A673 (cell line): Measurements from ENCODE around the gene DOCK4. TPM values are rescaled to one million over a fixed set of nuclear protein-coding genes. Genes with fewer than 3 reads are reported as not detected.

ENCODE experiments used
- BruUV-seq: library from RNA; stranded (reverse); fragments of 400-500 nt; replicated peaks from 2 replicates; lab custom pipeline; 2021; lab: Mats Ljungman, UMichigan
- CTCF ChIA-PET: fragments of 300-600 bp; sonication (Branson Sonifier 250); formaldehyde crosslinking; loops from one replicate; lab custom pipeline; 2022; ENCODE audit warnings: antibody characterized with exemption; lab: Charles Lee
- POLR2A ChIA-PET: fragments of 300-600 bp; sonication (Branson Sonifier 250); formaldehyde crosslinking; loops from one replicate; lab custom pipeline; 2022; ENCODE audit warnings: antibody characterized with exemption; ENCODE audit not compliant: low non-redundant PET; lab: Charles Lee
- DNase-seq: peaks from one replicate; pipeline ENCODE4 v3.0.0-alpha.2; 2015; ENCODE audit warnings: low spot score
- H3K27ac ChIP-seq: fragments of 200-600 bp; sonication (generic); 2 replicates; pipeline ENCODE4 v1.5.1; 2016; ENCODE audit warnings: mixed run types, low read depth, mild to moderate bottlenecking, mixed read lengths, antibody characterized with exemption, low read length; ENCODE audit not compliant: poor library complexity, severe bottlenecking
- H3K27me3 ChIP-seq: fragments of 200-600 bp; sonication (generic); replicated peaks from 2 replicates; pipeline ENCODE4 v1.6.1; 2017; ENCODE audit warnings: mixed run types, low read depth, mild to moderate bottlenecking, mixed read lengths, antibody characterized with exemption, low read length; ENCODE audit not compliant: insufficient read depth, poor library complexity
- H3K36me3 ChIP-seq: fragments of 200-600 bp; sonication (generic); 2 replicates; pipeline ENCODE4 v1.6.1; 2016; ENCODE audit warnings: mixed run types, mild to moderate bottlenecking, mixed read lengths, antibody characterized with exemption, low read length; ENCODE audit not compliant: insufficient read depth, poor library complexity, severe bottlenecking
- H3K4me1 ChIP-seq: fragments of 200-600 bp; sonication (generic); 2 replicates; pipeline ENCODE4 v1.6.1; 2017; ENCODE audit warnings: mixed run types, mild to moderate bottlenecking, mixed read lengths, antibody characterized with exemption, low read length; ENCODE audit not compliant: insufficient read depth, poor library complexity, severe bottlenecking
- H3K4me3 ChIP-seq: fragments of 200-600 bp; sonication (generic); 2 replicates; pipeline ENCODE4 v1.5.1; 2016; ENCODE audit warnings: low read depth, mixed run types, mild to moderate bottlenecking, mixed read lengths, low read length; ENCODE audit not compliant: poor library complexity, severe bottlenecking
- H3K9me3 ChIP-seq: fragments of 200-600 bp; sonication (generic); 2 replicates; pipeline ENCODE4 v1.6.1; 2016; ENCODE audit warnings: mixed run types, low read depth, mild to moderate bottlenecking, mixed read lengths, antibody characterized with exemption, low read length; ENCODE audit not compliant: poor library complexity, severe bottlenecking
- EZH2 ChIP-seq: fragments of 200-600 bp; sonication (generic); IDR thresholded peaks from 2 replicates; pipeline ENCODE4 v1.6.1; 2017; ENCODE audit warnings: borderline replicate concordance, low read depth, mild to moderate bottlenecking, mixed read lengths, antibody characterized with exemption, low read length; ENCODE audit not compliant: poor library complexity, severe bottlenecking
- intact Hi-C: fragments of 100-400 bp; cut with micrococcal nuclease; formaldehyde crosslinking; loops from one replicate; pipeline ENCODE4 v1.10.0; 2022; ENCODE audit not compliant: unreplicated experiment
- total RNA-seq: library from RNA; stranded (reverse); gene quantifications from 2 replicates; pipeline ENCODE4 v1.2.3, GENCODE V29; 2021
- TF ChIP-seq, protein P1 (sequence below): fragments of 300-800, 200-600 bp; sonication (generic); conservative IDR thresholded peaks from 2 replicates; pipeline ENCODE4 v1.5.1; 2017; ENCODE audit warnings: low read depth, mild to moderate bottlenecking, antibody characterized with exemption, low read length, moderate library complexity, mixed read lengths

DOCK4 gene
- total RNA-seq, 1 experiment from 2014 or later, result 28.5 TPM

DNA sequence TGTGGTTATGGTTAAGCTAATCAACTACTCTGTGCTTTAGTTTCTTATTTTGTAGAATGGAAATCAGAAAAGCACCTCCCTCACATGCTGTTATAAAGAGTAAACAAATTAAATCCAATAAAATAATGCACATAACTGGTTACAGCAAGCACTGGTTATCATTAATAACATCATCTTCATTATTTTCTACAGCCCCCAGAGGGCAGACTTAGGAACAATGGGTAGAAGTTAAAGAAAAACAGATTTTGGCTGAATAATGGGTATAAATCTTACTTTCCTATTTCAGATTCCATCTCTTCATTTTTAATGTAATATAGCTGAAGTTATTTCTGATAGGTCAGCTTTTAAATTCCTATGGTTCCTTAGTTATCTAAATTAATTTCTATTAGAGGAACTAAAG lies 126.5 kb downstream of the DOCK4 start:
- CTCF ChIA-PET, result no interaction called here
- Histone ChIP-seq H3K4me3 (no peak overlapping the region), H3K36me3 (no peaks in the 10 kb centered on the region), H3K4me1 (peaks cover 59% of the 10 kb centered on the region), H3K27me3 (no peaks in the 10 kb centered on the region), H3K9me3 (no peaks in the 10 kb centered on the region), H3K27ac (no peak overlapping the region)
- BruUV-seq, result no TSS peak
- intact Hi-C loops, result loop anchor here (5.0 kb wide), 2 partner anchors 92 to 128 kb away; partner anchors contain the start of genes DOCK4 and ZNF277
- POLR2A ChIA-PET, result interaction anchor here (0.5 kb wide), 1 partner anchor 56 kb away, joined by 6 read pairs; no protein-coding TSS in a partner anchor
- DNase-seq, result no peak
- no peak for TF ChIP-seq EZH2
- TF ChIP-seq, protein P1, sequence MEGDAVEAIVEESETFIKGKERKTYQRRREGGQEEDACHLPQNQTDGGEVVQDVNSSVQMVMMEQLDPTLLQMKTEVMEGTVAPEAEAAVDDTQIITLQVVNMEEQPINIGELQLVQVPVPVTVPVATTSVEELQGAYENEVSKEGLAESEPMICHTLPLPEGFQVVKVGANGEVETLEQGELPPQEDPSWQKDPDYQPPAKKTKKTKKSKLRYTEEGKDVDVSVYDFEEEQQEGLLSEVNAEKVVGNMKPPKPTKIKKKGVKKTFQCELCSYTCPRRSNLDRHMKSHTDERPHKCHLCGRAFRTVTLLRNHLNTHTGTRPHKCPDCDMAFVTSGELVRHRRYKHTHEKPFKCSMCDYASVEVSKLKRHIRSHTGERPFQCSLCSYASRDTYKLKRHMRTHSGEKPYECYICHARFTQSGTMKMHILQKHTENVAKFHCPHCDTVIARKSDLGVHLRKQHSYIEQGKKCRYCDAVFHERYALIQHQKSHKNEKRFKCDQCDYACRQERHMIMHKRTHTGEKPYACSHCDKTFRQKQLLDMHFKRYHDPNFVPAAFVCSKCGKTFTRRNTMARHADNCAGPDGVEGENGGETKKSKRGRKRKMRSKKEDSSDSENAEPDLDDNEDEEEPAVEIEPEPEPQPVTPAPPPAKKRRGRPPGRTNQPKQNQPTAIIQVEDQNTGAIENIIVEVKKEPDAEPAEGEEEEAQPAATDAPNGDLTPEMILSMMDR, result peak; percentile 35; the same call in 1 of the 2 replicates

DNA sequence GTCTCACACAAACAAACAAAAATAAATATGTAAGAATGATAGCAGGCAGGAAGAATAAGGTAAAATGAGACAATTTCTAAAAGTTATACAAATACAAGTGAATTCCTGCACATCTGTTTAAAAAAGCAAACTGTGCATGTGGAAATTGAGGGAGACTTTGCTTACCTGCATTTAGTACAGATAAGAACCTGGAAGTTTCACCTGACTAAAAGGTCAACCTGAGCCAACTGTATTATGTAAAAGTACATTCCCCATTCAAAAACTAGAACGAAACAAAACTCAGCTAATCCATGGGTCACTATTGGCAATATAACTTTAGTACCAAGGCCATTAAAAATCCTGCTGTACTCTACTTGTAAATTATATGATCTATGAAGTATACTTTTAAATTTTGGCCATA lies 127.1 kb downstream of the DOCK4 start:
- BruUV-seq, result no TSS peak
- no peak for DNase-seq
- intact Hi-C loops, result no loop called here
- Histone ChIP-seq H3K27me3 (no peaks in the 10 kb centered on the region), H3K4me1 (peaks cover 54% of the 10 kb centered on the region), H3K36me3 (no peaks in the 10 kb centered on the region), H3K9me3 (no peaks in the 10 kb centered on the region), H3K4me3 (no peak overlapping the region), H3K27ac (no peak overlapping the region)
- ChIA-PET CTCF (no interaction called here), POLR2A (interaction anchor here (0.5 kb wide), 1 partner anchor 56 kb away, joined by 6 read pairs; no protein-coding TSS in a partner anchor)
- TF ChIP-seq EZH2, result no peak
- TF ChIP-seq, protein P1, result no peak

DNA sequence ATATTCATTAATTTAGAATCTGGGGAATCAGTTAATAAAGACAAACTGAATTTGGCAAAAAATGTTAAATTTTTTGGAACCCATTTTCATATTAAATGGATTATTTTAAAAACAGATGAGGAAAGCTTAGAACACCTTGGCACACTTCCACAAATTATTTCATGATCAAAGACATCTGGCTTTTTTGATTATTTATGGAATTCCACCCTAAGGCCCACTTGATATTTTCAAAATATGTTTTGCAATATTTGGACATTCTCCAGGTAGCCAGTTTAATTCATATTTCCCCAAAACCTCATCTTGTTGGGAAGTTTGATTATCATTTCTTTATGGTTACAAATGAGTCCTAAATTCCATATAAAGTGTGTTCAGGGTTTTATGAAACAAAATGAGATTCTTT lies 129.9 kb downstream of the DOCK4 start:
- intact Hi-C loops, result no loop called here
- no peak overlapping the region for H3K27ac ChIP-seq
- BruUV-seq, result no TSS peak
- no peaks in the 10 kb centered on the region for H3K27me3 ChIP-seq
- CTCF ChIA-PET, result no interaction called here
- no peaks in the 10 kb centered on the region for H3K9me3 ChIP-seq
- TF ChIP-seq, protein P1, result no peak
- no peak for TF ChIP-seq EZH2
- DNase-seq, result no peak
- peaks cover 26% of the 10 kb centered on the region for H3K4me1 ChIP-seq
- H3K4me3 ChIP-seq, result no peak overlapping the region
- no peaks in the 10 kb centered on the region for H3K36me3 ChIP-seq
- POLR2A ChIA-PET, result no interaction called here
